Smooth muscle cell (in vitro differentiated cells): Measurements from ENCODE around the gene RGS6. TPM values are rescaled to one million over a fixed set of nuclear protein-coding genes. Genes with fewer than 3 reads are reported as not detected.

Source experiments
- DNase-seq: peaks from one replicate; lab custom pipeline; 2025; ENCODE audit not compliant: unreplicated experiment; lab: John Stamatoyannopoulos, UW
- H2AFZ ChIP-seq: fragments of 200-600 bp; sonication (generic); 2 replicates; pipeline ENCODE4 v1.6.0; 2016; ENCODE audit warnings: antibody characterized with exemption, low read depth, mild to moderate bottlenecking
- H3F3A ChIP-seq: fragments of 200-600 bp; sonication (generic); 2 replicates; pipeline ENCODE4 v1.6.0; 2017; ENCODE audit warnings: antibody characterized with exemption, low read depth
- H3K27ac ChIP-seq: fragments of 200-600 bp; sonication (generic); 2 replicates; pipeline ENCODE4 v1.5.1; 2016; ENCODE audit warnings: low read depth, mild to moderate bottlenecking
- H3K27me3 ChIP-seq: fragments of 200-600 bp; sonication (generic); 2 replicates; pipeline ENCODE4 v1.6.1; 2016; ENCODE audit warnings: low read depth, mild to moderate bottlenecking
- H3K36me3 ChIP-seq: fragments of 200-600 bp; sonication (generic); 2 replicates; pipeline ENCODE4 v1.5.1; 2016; ENCODE audit warnings: low read depth
- H3K4me1 ChIP-seq: fragments of 200-600 bp; sonication (generic); 2 replicates; pipeline ENCODE4 v1.5.1; 2016; ENCODE audit warnings: low read depth
- H3K4me2 ChIP-seq: fragments of 200-600 bp; sonication (generic); 2 replicates; pipeline ENCODE4 v1.6.0; 2016; ENCODE audit warnings: mild to moderate bottlenecking
- H3K4me3 ChIP-seq: fragments of 200-600 bp; sonication (generic); 2 replicates; pipeline ENCODE4 v1.5.1; 2016; ENCODE audit warnings: mild to moderate bottlenecking
- H3K79me2 ChIP-seq: fragments of 200-600 bp; sonication (generic); 2 replicates; pipeline ENCODE4 v1.6.0; 2016; ENCODE audit warnings: low read depth, mild to moderate bottlenecking
- H3K9ac ChIP-seq: fragments of 200-600 bp; sonication (generic); 2 replicates; pipeline ENCODE4 v1.6.0; 2016; ENCODE audit warnings: low read depth
- H3K9me3 ChIP-seq: fragments of 200-600 bp; sonication (generic); replicated peaks from 2 replicates; pipeline ENCODE4 v1.5.1; 2016; ENCODE audit warnings: low read depth
- H4K20me1 ChIP-seq: fragments of 200-600 bp; sonication (generic); 2 replicates; pipeline ENCODE4 v1.6.0; 2016; ENCODE audit warnings: low read depth
- CTCF ChIP-seq: fragments of 200-600 bp; sonication (generic); IDR thresholded peaks from 2 replicates; pipeline ENCODE4 v1.5.1; 2017; ENCODE audit warnings: borderline replicate concordance, mild to moderate bottlenecking, antibody characterized with exemption; ENCODE audit not compliant: insufficient read depth, poor library complexity, severe bottlenecking
- WGBS: methylation state at CpG from one replicate; pipeline ENCODE4 v1.1.7; 2016; ENCODE audit warnings: low lambda C conversion rate; 5-methylcytosine and 5-hydroxymethylcytosine counted together
- polyA plus RNA-seq: library from polyadenylated mRNA; unstranded; fragments of >200 nt; fragmentation: Nextera tagmentation; extraction: Ambion mirVana; gene quantifications from 2 replicates; pipeline ENCODE4 v1.2.1, GENCODE V29; 2016
- total RNA-seq: library from RNA; depleted of rRNA; stranded (reverse); fragments of >200 nt; gene quantifications from 2 replicates; pipeline ENCODE4 v1.2.3, GENCODE V29; 2014

RGS6 gene
- total and polyA plus RNA-seq, 2 experiments from 2014 or later = 0.40 TPM; not detected in 1

- WGBS = 94% methylated on average over 8 of the region's 8 CpGs
- H3K9me3 ChIP-seq = no peaks in the 10 kb centered on the region
- no peak overlapping the region for H3K9ac ChIP-seq
- no peaks in the 10 kb centered on the region for H3F3A ChIP-seq
- H3K36me3 ChIP-seq = no peaks in the 10 kb centered on the region
- no peak overlapping the region for H3K4me2 ChIP-seq
- DNase-seq = no peak
- no peaks in the 10 kb centered on the region for H3K79me2 ChIP-seq
- no peak overlapping the region for H3K27ac ChIP-seq
- no peaks in the 10 kb centered on the region for H3K4me1 ChIP-seq
- H3K4me3 ChIP-seq = no peak overlapping the region
- no peak for TF ChIP-seq CTCF
- no peak overlapping the region for H2AFZ ChIP-seq
- H3K27me3 ChIP-seq = peaks cover 6% of the 10 kb centered on the region
- H4K20me1 ChIP-seq = no peaks in the 10 kb centered on the region
These were observed 620.9 kb downstream of the RGS6 start for GRCh38 chr14:72553161-72553560.

GRCh38 chr14:72553656-72554055 is 621.4 kb downstream of the RGS6 start:
- WGBS = 63% methylated on average over 5 of the region's 5 CpGs
- no peak for DNase-seq
- H3K9me3 ChIP-seq = no peaks in the 10 kb centered on the region
- no peak overlapping the region for H3K27ac ChIP-seq
- TF ChIP-seq CTCF = no peak
- no peak overlapping the region for H3K4me2 ChIP-seq
- H3K9ac ChIP-seq = no peak overlapping the region
- H4K20me1 ChIP-seq = no peaks in the 10 kb centered on the region
- no peak overlapping the region for H3K4me3 ChIP-seq
- no peaks in the 10 kb centered on the region for H3K36me3 ChIP-seq
- H3F3A ChIP-seq = no peaks in the 10 kb centered on the region
- H2AFZ ChIP-seq = no peak overlapping the region
- H3K79me2 ChIP-seq = no peaks in the 10 kb centered on the region
- peaks cover 3% of the 10 kb centered on the region for H3K4me1 ChIP-seq
- peaks cover 6% of the 10 kb centered on the region for H3K27me3 ChIP-seq

GRCh38 chr14:72554401-72554800 is 622.2 kb downstream of the RGS6 start:
- no peak for DNase-seq
- Histone ChIP-seq H3K36me3 (no peaks in the 10 kb centered on the region), H3K27ac (no peak overlapping the region), H3K9ac (no peak overlapping the region), H2AFZ (no peak overlapping the region), H3K27me3 (peaks cover 6% of the 10 kb centered on the region), H3K4me3 (no peak overlapping the region), H3F3A (no peaks in the 10 kb centered on the region), H3K4me2 (no peak overlapping the region), H3K9me3 (no peaks in the 10 kb centered on the region), H4K20me1 (no peaks in the 10 kb centered on the region), H3K79me2 (no peaks in the 10 kb centered on the region), H3K4me1 (peaks cover 7% of the 10 kb centered on the region)
- 89% methylated on average over 4 of the region's 4 CpGs for WGBS
- TF ChIP-seq CTCF = no peak

- no peak for DNase-seq
- H3K79me2 ChIP-seq = no peaks in the 10 kb centered on the region
- H3K9ac ChIP-seq = no peak overlapping the region
- H3F3A ChIP-seq = no peaks in the 10 kb centered on the region
- peaks cover 6% of the 10 kb centered on the region for H3K27me3 ChIP-seq
- no peak overlapping the region for H2AFZ ChIP-seq
- no peak overlapping the region for H3K27ac ChIP-seq
- no peak overlapping the region for H3K4me2 ChIP-seq
- no peak overlapping the region for H3K4me3 ChIP-seq
- H3K36me3 ChIP-seq = no peaks in the 10 kb centered on the region
- H3K4me1 ChIP-seq = peaks cover 7% of the 10 kb centered on the region
- 91% methylated on average over 5 of the region's 5 CpGs for WGBS
- no peaks in the 10 kb centered on the region for H3K9me3 ChIP-seq
- no peak for TF ChIP-seq CTCF
- no peaks in the 10 kb centered on the region for H4K20me1 ChIP-seq
These were observed 622.9 kb downstream of the RGS6 start for GRCh38 chr14:72554994-72555608.
